SU-DHL-6 (cell line): Measurements from ENCODE around the gene E4F1.

Experiments
- EZH2phosphoT487 ChIP-seq: fragments of 200-600 bp; sonication (generic), shearing (Covaris generic); conservative IDR thresholded peaks from 2 replicates; pipeline ENCODE4 v1.6.1; 2018; ENCODE audit warnings: mild to moderate bottlenecking, antibody characterized with exemption, low read length, moderate library complexity, mixed read lengths
- TF ChIP-seq, protein P1 (sequence below): fragments of 200-600 bp; sonication (generic); IDR thresholded peaks from one replicate; pipeline ENCODE4 v1.5.1; 2017; ENCODE audit warnings: antibody characterized with exemption, mild to moderate bottlenecking, low read length, moderate library complexity; ENCODE audit not compliant: insufficient read depth, poor library complexity, severe bottlenecking

DNA sequence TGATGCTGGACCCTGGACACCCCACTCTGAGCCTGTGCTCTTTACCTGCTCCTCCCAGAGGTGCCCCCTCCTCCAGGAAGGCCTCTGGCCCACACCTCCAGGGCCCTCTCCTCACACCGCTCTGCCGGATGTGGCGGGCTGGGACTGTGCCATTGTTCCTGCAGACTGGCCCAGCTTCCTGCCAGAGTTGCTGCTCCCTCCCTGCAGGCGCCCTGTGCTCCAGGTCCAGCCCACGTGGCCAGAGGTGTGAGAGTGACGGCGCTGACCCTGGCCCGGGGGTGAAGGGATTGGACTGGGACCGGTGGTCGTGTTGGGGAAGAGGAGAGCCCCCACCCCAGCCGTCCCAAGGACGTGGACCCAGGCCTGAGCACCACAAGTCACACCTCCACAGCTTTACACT lies 5.7 kb downstream of the E4F1 start:
- TF ChIP-seq, protein P1, sequence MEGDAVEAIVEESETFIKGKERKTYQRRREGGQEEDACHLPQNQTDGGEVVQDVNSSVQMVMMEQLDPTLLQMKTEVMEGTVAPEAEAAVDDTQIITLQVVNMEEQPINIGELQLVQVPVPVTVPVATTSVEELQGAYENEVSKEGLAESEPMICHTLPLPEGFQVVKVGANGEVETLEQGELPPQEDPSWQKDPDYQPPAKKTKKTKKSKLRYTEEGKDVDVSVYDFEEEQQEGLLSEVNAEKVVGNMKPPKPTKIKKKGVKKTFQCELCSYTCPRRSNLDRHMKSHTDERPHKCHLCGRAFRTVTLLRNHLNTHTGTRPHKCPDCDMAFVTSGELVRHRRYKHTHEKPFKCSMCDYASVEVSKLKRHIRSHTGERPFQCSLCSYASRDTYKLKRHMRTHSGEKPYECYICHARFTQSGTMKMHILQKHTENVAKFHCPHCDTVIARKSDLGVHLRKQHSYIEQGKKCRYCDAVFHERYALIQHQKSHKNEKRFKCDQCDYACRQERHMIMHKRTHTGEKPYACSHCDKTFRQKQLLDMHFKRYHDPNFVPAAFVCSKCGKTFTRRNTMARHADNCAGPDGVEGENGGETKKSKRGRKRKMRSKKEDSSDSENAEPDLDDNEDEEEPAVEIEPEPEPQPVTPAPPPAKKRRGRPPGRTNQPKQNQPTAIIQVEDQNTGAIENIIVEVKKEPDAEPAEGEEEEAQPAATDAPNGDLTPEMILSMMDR = no peak
- TF ChIP-seq EZH2phosphoT487 = no peak
